ENCODE results near the gene SLC10A7. TPM values are rescaled to one million over a fixed set of nuclear protein-coding genes. Genes with fewer than 3 reads are reported as not detected.

SLC10A7 gene
- total RNA-seq, 2 donors from 2014 or later, result 6.0 to 7.5 TPM

DNA sequence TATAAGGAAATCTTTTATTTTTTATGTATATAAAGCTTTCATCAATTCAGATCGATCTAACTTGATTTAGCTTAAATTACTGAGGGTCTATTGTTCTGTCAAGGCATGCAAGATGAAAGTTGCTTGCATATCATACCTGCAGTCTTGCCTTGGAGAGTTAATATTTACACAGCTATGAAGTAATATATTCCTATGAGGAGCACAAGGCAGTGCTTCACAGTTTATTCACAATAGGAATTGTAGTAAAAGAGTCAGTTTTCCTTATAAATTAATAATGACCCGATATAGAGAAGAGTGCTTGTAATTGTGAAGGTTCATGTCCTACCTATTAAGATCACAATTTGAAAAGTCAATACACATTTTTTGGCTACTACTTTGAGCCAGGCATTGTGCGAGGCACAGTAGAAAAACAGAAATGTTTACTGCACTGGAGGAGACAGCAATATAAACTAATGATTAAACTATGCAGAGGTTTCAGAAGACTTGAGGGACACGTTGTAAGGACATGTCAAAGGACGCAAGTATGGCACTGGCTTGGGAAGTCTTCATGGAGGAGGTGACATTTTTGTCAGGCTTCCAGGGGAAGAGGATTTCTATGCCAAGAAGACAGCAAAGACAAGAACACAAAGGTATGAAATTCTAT lies 268.6 kb downstream of the SLC10A7 start:
- Mint-ChIP-seq H3K4me1 (no peaks in the 10 kb centered on the region), H3K27me3 (ENCODE audit: insufficient read depth) (no peaks in the 10 kb centered on the region), H3K36me3 (ENCODE audit: low read depth) (no peaks in the 10 kb centered on the region), H3K9me3 (no peaks in the 10 kb centered on the region), H3K27ac (no peak overlapping the region), H3K4me3 (no peak overlapping the region)
- Histone ChIP-seq H3K36me3 (ENCODE audit: control insufficient read depth, insufficient read depth, low read length) (no peaks in the 10 kb centered on the region), H3K27me3 (ENCODE audit: control insufficient read depth, insufficient read depth, low read length, poor library complexity, severe bottlenecking) (no peaks in the 10 kb centered on the region), H3K27ac (ENCODE audit: low read depth, low read length) (no peak overlapping the region), H3K4me3 (ENCODE audit: low read length) (no peak overlapping the region), H3K4me1 (ENCODE audit: control insufficient read depth, insufficient read depth, low read length) (no peaks in the 10 kb centered on the region), H3K9me3 (ENCODE audit: control insufficient read depth, low read length) (no peaks in the 10 kb centered on the region), H3K9ac (ENCODE audit: extremely low read depth, low read length, poor library complexity, severe bottlenecking) (no peak overlapping the region)
- WGBS, 2 experiments (ENCODE audit: insufficient coverage in 1 of 2, insufficient read length in 1 of 2), result 93 to 97% methylated on average over 3 to 5 of the region's 5 CpGs
- TF ChIP-seq, protein P1, sequence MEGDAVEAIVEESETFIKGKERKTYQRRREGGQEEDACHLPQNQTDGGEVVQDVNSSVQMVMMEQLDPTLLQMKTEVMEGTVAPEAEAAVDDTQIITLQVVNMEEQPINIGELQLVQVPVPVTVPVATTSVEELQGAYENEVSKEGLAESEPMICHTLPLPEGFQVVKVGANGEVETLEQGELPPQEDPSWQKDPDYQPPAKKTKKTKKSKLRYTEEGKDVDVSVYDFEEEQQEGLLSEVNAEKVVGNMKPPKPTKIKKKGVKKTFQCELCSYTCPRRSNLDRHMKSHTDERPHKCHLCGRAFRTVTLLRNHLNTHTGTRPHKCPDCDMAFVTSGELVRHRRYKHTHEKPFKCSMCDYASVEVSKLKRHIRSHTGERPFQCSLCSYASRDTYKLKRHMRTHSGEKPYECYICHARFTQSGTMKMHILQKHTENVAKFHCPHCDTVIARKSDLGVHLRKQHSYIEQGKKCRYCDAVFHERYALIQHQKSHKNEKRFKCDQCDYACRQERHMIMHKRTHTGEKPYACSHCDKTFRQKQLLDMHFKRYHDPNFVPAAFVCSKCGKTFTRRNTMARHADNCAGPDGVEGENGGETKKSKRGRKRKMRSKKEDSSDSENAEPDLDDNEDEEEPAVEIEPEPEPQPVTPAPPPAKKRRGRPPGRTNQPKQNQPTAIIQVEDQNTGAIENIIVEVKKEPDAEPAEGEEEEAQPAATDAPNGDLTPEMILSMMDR (conservative IDR thresholded peaks at IDR 0.05), result no peak
- DNase-seq, result no peak

DNA sequence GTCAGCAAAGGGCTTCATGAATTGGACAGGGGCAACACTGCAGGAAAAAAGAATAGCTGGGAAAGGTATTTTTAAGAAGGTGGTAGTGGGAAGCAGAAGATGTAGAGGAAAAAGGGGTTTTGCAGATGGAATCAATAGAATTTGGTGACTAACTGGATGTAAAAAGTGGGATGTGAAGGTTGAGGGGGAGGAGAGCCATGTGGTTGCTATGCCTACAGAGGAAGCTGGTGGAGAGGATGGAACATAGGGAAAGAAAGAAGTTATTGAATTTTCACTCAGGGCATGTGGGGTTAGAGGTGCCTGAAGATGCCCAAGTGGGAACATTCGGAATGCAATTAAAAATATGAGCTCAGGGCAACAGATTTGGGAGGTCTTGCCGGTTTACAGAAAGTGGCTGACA lies 274.4 kb downstream of the SLC10A7 start:
- Histone ChIP-seq H3K27me3 (ENCODE audit: control insufficient read depth, insufficient read depth, low read length, poor library complexity, severe bottlenecking) (no peaks in the 10 kb centered on the region), H3K4me1 (ENCODE audit: control insufficient read depth, insufficient read depth, low read length) (no peaks in the 10 kb centered on the region), H3K27ac (ENCODE audit: low read depth, low read length) (no peak overlapping the region), H3K9ac (ENCODE audit: extremely low read depth, low read length, poor library complexity, severe bottlenecking) (no peak overlapping the region), H3K4me3 (ENCODE audit: low read length) (no peak overlapping the region), H3K36me3 (ENCODE audit: control insufficient read depth, insufficient read depth, low read length) (no peaks in the 10 kb centered on the region), H3K9me3 (ENCODE audit: control insufficient read depth, low read length) (no peaks in the 10 kb centered on the region)
- WGBS, 2 experiments (ENCODE audit: insufficient coverage in 1 of 2, insufficient read length in 1 of 2), result 88 to 95% methylated on average over 2 of the region's 2 CpGs
- peaks cover 7% of the 10 kb centered on the region for H3K27me3 Mint-ChIP-seq (ENCODE audit: insufficient read depth)
- no peak overlapping the region for H3K27ac Mint-ChIP-seq
- no peak overlapping the region for H3K4me3 Mint-ChIP-seq
- no peaks in the 10 kb centered on the region for H3K9me3 Mint-ChIP-seq
- no peaks in the 10 kb centered on the region for H3K36me3 Mint-ChIP-seq (ENCODE audit: low read depth)
- TF ChIP-seq, protein P1 (conservative IDR thresholded peaks at IDR 0.05), result no peak
- no peak for DNase-seq
- H3K4me1 Mint-ChIP-seq, result no peaks in the 10 kb centered on the region

DNA sequence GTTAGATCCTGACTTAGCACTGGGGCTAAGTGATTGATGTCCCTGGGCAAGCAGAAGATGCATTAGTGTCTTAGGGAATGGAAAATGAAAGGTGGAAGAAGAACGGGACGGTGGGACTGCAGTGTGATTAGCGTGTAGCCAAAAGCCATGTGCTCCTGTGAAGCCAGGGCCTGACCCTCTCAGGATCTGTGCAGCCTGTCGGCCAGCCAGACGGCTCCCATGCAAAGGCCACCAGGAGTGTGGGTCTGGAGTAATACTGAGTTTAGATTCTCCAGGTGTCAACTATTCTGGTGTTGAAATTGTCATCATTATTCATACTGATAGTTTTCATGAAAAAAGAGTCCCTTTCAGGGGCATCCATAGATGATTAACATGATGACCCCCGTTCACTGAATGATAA lies 275.4 kb downstream of the SLC10A7 start:
- Mint-ChIP-seq H3K36me3 (ENCODE audit: low read depth) (no peaks in the 10 kb centered on the region), H3K9me3 (no peaks in the 10 kb centered on the region), H3K27me3 (ENCODE audit: insufficient read depth) (peaks cover 7% of the 10 kb centered on the region), H3K4me3 (no peak overlapping the region), H3K27ac (no peak overlapping the region), H3K4me1 (peaks cover 2% of the 10 kb centered on the region)
- no peaks in the 10 kb centered on the region for H3K9me3 ChIP-seq (ENCODE audit: control insufficient read depth, low read length)
- WGBS, 2 experiments (ENCODE audit: insufficient coverage in 1 of 2, insufficient read length in 1 of 2), result 92 to 100% methylated on average over 1 to 6 of the region's 6 CpGs
- H3K27me3 ChIP-seq (ENCODE audit: control insufficient read depth, insufficient read depth, low read length, poor library complexity, severe bottlenecking), result no peaks in the 10 kb centered on the region
- no peak overlapping the region for H3K4me3 ChIP-seq (ENCODE audit: low read length)
- H3K27ac ChIP-seq (ENCODE audit: low read depth, low read length), result no peak overlapping the region
- H3K9ac ChIP-seq (ENCODE audit: extremely low read depth, low read length, poor library complexity, severe bottlenecking), result no peak overlapping the region
- H3K36me3 ChIP-seq (ENCODE audit: control insufficient read depth, insufficient read depth, low read length), result no peaks in the 10 kb centered on the region
- DNase-seq, result no peak
- TF ChIP-seq, protein P1 (conservative IDR thresholded peaks at IDR 0.05), result no peak
- H3K4me1 ChIP-seq (ENCODE audit: control insufficient read depth, insufficient read depth, low read length), result no peaks in the 10 kb centered on the region

Measured in endodermal cell (in vitro differentiated cells).